ENCODE data around the gene AGXT.

GRCh38 chr2:240881913-240882312, 13.3 kb downstream of the AGXT start:
- TF ChIP-seq CTCF (IDR thresholded peaks at IDR 0.05) (no peak), POLR2A (IDR thresholded peaks at IDR 0.05) (no peak)

Measured in Peyer's patch (tissue), 4 donors.